ENCODE data around the gene EPB41L4A.
"Not testable (repeated sequence)": the region's sequence is repeated elsewhere in the genome, so short reads cannot be mapped to it uniquely, and the experiment has no call there.

The EPB41L4A gene

GRCh38 chr5:112401924-112402323 lies 17.2 kb downstream of the EPB41L4A start:
- Histone ChIP-seq H3K9me3 (ENCODE audit: insufficient read depth, low read depth, low read length) (no peaks in the 10 kb centered on the region), H3F3A (ENCODE audit: low read depth) (no peaks in the 10 kb centered on the region), H4K20me1 (ENCODE audit: insufficient read depth, low read length, poor library complexity, severe bottlenecking) (no peaks in the 10 kb centered on the region), H3K9ac (ENCODE audit: low read depth, low read length, poor library complexity, severe bottlenecking) (no peak overlapping the region), H2AFZ (ENCODE audit: low read length) (no peak overlapping the region), H3K9me2 (replicated peaks; ENCODE audit: low read depth, low read length) (no peaks in the 10 kb centered on the region), H3K4me2 (ENCODE audit: low read depth, low read length, poor library complexity, severe bottlenecking) (no peak overlapping the region), H3K36me3 (ENCODE audit: insufficient read depth, low read length) (no peaks in the 10 kb centered on the region), H3K4me3 (ENCODE audit: low read length, poor library complexity, severe bottlenecking) (no peak overlapping the region), H3K79me2 (ENCODE audit: insufficient read depth, low read length) (no peaks in the 10 kb centered on the region), H3K27me3 (ENCODE audit: insufficient read depth, low read length, poor library complexity, severe bottlenecking) (no peaks in the 10 kb centered on the region), H3K4me1 (ENCODE audit: insufficient read depth, low read length, poor library complexity, severe bottlenecking) (no peaks in the 10 kb centered on the region)
- no peak for TF ChIP-seq CTCF (conservative IDR thresholded peaks at IDR 0.05; ENCODE audit: low read length)
- no peak for TF ChIP-seq EZH2phosphoT487 (IDR thresholded peaks at IDR 0.05; ENCODE audit: borderline replicate concordance)

- H3K4me3 ChIP-seq (ENCODE audit: low read length, poor library complexity, severe bottlenecking) = no peak overlapping the region
- no peaks in the 10 kb centered on the region for H3K79me2 ChIP-seq (ENCODE audit: insufficient read depth, low read length)
- H3K9me3 ChIP-seq (ENCODE audit: insufficient read depth, low read depth, low read length) = no peaks in the 10 kb centered on the region
- H3K27me3 ChIP-seq (ENCODE audit: insufficient read depth, low read length, poor library complexity, severe bottlenecking) = no peaks in the 10 kb centered on the region
- no peak overlapping the region for H3K9ac ChIP-seq (ENCODE audit: low read depth, low read length, poor library complexity, severe bottlenecking)
- no peaks in the 10 kb centered on the region for H3K9me2 ChIP-seq (replicated peaks; ENCODE audit: low read depth, low read length)
- H4K20me1 ChIP-seq (ENCODE audit: insufficient read depth, low read length, poor library complexity, severe bottlenecking) = no peaks in the 10 kb centered on the region
- no peaks in the 10 kb centered on the region for H3F3A ChIP-seq (ENCODE audit: low read depth)
- H3K36me3 ChIP-seq (ENCODE audit: insufficient read depth, low read length) = no peaks in the 10 kb centered on the region
- TF ChIP-seq CTCF (conservative IDR thresholded peaks at IDR 0.05; ENCODE audit: low read length) (no peak), EZH2phosphoT487 (IDR thresholded peaks at IDR 0.05; ENCODE audit: borderline replicate concordance) (no peak)
- H3K4me2 ChIP-seq (ENCODE audit: low read depth, low read length, poor library complexity, severe bottlenecking) = no peak overlapping the region
- no peaks in the 10 kb centered on the region for H3K4me1 ChIP-seq (ENCODE audit: insufficient read depth, low read length, poor library complexity, severe bottlenecking)
- H2AFZ ChIP-seq (ENCODE audit: low read length) = no peak overlapping the region
Observed at GRCh38 chr5:112397690-112398089, 21.4 kb downstream of the EPB41L4A start.

GRCh38 chr5:112396430-112396829 lies 22.6 kb downstream of the EPB41L4A start:
- Histone ChIP-seq H3K79me2 (ENCODE audit: insufficient read depth, low read length) (no peaks in the 10 kb centered on the region), H3K36me3 (ENCODE audit: insufficient read depth, low read length) (no peaks in the 10 kb centered on the region), H3K9ac (ENCODE audit: low read depth, low read length, poor library complexity, severe bottlenecking) (no peak overlapping the region), H3K4me1 (ENCODE audit: insufficient read depth, low read length, poor library complexity, severe bottlenecking) (no peaks in the 10 kb centered on the region), H4K20me1 (ENCODE audit: insufficient read depth, low read length, poor library complexity, severe bottlenecking) (no peaks in the 10 kb centered on the region), H3K4me3 (ENCODE audit: low read length, poor library complexity, severe bottlenecking) (no peak overlapping the region), H3K4me2 (ENCODE audit: low read depth, low read length, poor library complexity, severe bottlenecking) (no peak overlapping the region), H3K27me3 (ENCODE audit: insufficient read depth, low read length, poor library complexity, severe bottlenecking) (no peaks in the 10 kb centered on the region), H2AFZ (ENCODE audit: low read length) (no peak overlapping the region), H3K9me2 (replicated peaks; ENCODE audit: low read depth, low read length) (no peaks in the 10 kb centered on the region), H3K9me3 (ENCODE audit: insufficient read depth, low read depth, low read length) (no peaks in the 10 kb centered on the region), H3F3A (ENCODE audit: low read depth) (no peaks in the 10 kb centered on the region)
- TF ChIP-seq EZH2phosphoT487 (IDR thresholded peaks at IDR 0.05; ENCODE audit: borderline replicate concordance) = no peak
- TF ChIP-seq CTCF (conservative IDR thresholded peaks at IDR 0.05; ENCODE audit: low read length) = no peak

- H3K9me2 ChIP-seq (replicated peaks; ENCODE audit: low read depth, low read length); H3K4me1 ChIP-seq (ENCODE audit: insufficient read depth, low read length, poor library complexity, severe bottlenecking); H3K36me3 ChIP-seq (ENCODE audit: insufficient read depth, low read length); H3K4me3 ChIP-seq (ENCODE audit: low read length, poor library complexity, severe bottlenecking); H3K79me2 ChIP-seq (ENCODE audit: insufficient read depth, low read length); H3K4me2 ChIP-seq (ENCODE audit: low read depth, low read length, poor library complexity, severe bottlenecking); H4K20me1 ChIP-seq (ENCODE audit: insufficient read depth, low read length, poor library complexity, severe bottlenecking); H3K9me3 ChIP-seq (ENCODE audit: insufficient read depth, low read depth, low read length); H3F3A ChIP-seq (ENCODE audit: low read depth); H2AFZ ChIP-seq (ENCODE audit: low read length); H3K27me3 ChIP-seq (ENCODE audit: insufficient read depth, low read length, poor library complexity, severe bottlenecking); H3K9ac ChIP-seq (ENCODE audit: low read depth, low read length, poor library complexity, severe bottlenecking): not testable (repeated sequence)
Observed at GRCh38 chr5:112395299-112395698, 23.8 kb downstream of the EPB41L4A start.
